K562 (cell line): ENCODE results near the gene PMPCB. TPM values are rescaled to one million over a fixed set of nuclear protein-coding genes. Genes with fewer than 3 reads are reported as not detected.

Experiments used
- BRCA1 ChIP-seq, 2 experiments: fragments of 450-650 bp in 1 of 2; sonication (generic) in 1 of 2; formaldehyde crosslinking in 1 of 2; IDR thresholded peaks; 2 replicates each; pipeline versions ENCODE4 v1.5.0 to v1.6.1; 2017 to 2020; ENCODE audit warnings: mild to moderate bottlenecking in 1 of 2, missing genetic modification reagents in 1 of 2
- CC2D1A ChIP-seq: fragments of 450-650 bp; IDR thresholded peaks from 2 replicates; pipeline ENCODE4 v1.6.1; 2017; ENCODE audit warnings: mild to moderate bottlenecking
- FOXM1 ChIP-seq, 2 experiments: fragments of 450-650 bp in 1 of 2; sonication (generic) in 1 of 2; formaldehyde crosslinking in 1 of 2; IDR thresholded peaks; 2 replicates each; pipeline versions ENCODE4 v1.6.1 to v1.9.0; 2017 to 2022; ENCODE audit warnings: low read depth in 2 of 2, mild to moderate bottlenecking in 2 of 2, missing genetic modification reagents in 1 of 2, moderate library complexity in 1 of 2
- JUND ChIP-seq, 2 experiments: IDR thresholded peaks; 2 replicates in 1 of 2; 3 replicates in 1 of 2; pipeline ENCODE4 v1.6.1; 2011; ENCODE audit warnings: borderline replicate concordance in 2 of 2, low read depth in 2 of 2, low read length in 2 of 2, improper control_type of control experiment in 1 of 2, missing biosample characterization in 1 of 2, missing genetic modification characterization in 1 of 2, missing genetic modification reagents in 1 of 2
- KDM1A ChIP-seq, 2 experiments: fragments of 450-650 bp; IDR thresholded peaks; 2 replicates each; pipeline ENCODE4 v1.6.1; 2016; ENCODE audit warnings: mild to moderate bottlenecking in 2 of 2
- MCM3 ChIP-seq: fragments of 450-650 bp; IDR thresholded peaks from 2 replicates; pipeline ENCODE4 v1.6.1; 2016
- MTF1 ChIP-seq: fragments of 250-450 bp; sonication (Bioruptor Pico); IDR thresholded peaks from 2 replicates; pipeline ENCODE4 v1.9.0; 2021; ENCODE audit warnings: moderate library complexity, mild to moderate bottlenecking, inconsistent platforms, borderline replicate concordance
- PHF20 ChIP-seq: fragments of 450-650 bp; IDR thresholded peaks from 2 replicates; pipeline ENCODE4 v1.6.1; 2018; ENCODE audit not compliant: partially characterized antibody
- PYGO2 ChIP-seq: fragments of 450-650 bp; IDR thresholded peaks from 2 replicates; pipeline ENCODE4 v1.6.1; 2016; ENCODE audit warnings: mild to moderate bottlenecking, missing genetic modification characterization, moderate library complexity, missing compliant biosample characterization
- RB1 ChIP-seq: fragments of 450-650 bp; IDR thresholded peaks from 2 replicates; pipeline ENCODE4 v1.6.1; 2017; ENCODE audit warnings: low read depth, mild to moderate bottlenecking
- RBM15 ChIP-seq: fragments of 200-400 bp; formaldehyde crosslinking; IDR thresholded peaks from 2 replicates; pipeline ENCODE4 v1.6.1; 2018; ENCODE audit warnings: mild to moderate bottlenecking, low read length, moderate library complexity; ENCODE audit not compliant: insufficient read depth
- SAFB ChIP-seq: fragments of 200-400 bp; formaldehyde crosslinking; IDR thresholded peaks from 2 replicates; pipeline ENCODE4 v1.6.1; 2017; ENCODE audit warnings: low read depth, low read length, borderline replicate concordance
- SLC30A9 ChIP-seq: fragments of 250-450 bp; sonication (Bioruptor Pico); IDR thresholded peaks from 2 replicates; pipeline ENCODE4 v1.8.0; 2022; ENCODE audit warnings: mild to moderate bottlenecking, moderate library complexity
- SMAD1 ChIP-seq: fragments of 150-350 bp; IDR thresholded peaks from 2 replicates; pipeline ENCODE4 v1.6.1; 2014; ENCODE audit warnings: low read length, low read depth; ENCODE audit not compliant: partially characterized antibody
- SMARCA4 ChIP-seq: fragments of 450-650 bp; IDR thresholded peaks from 2 replicates; pipeline ENCODE4 v1.6.1; 2016
- SP1 ChIP-seq: sonication (generic); formaldehyde crosslinking; IDR thresholded peaks from 2 replicates; pipeline ENCODE4 v1.8.1; 2022; ENCODE audit warnings: mild to moderate bottlenecking, missing genetic modification reagents
- TEAD1 ChIP-seq, 2 experiments: fragments of 450-650 bp in 1 of 2; sonication (generic) in 1 of 2; formaldehyde crosslinking; IDR thresholded peaks; 2 replicates each; pipeline versions ENCODE4 v1.4.0 to v1.8.0; 2020 to 2022; ENCODE audit warnings: mild to moderate bottlenecking in 2 of 2, missing genetic modification reagents in 1 of 2
- U2AF1 ChIP-seq: fragments of 200-400 bp; formaldehyde crosslinking; optimal IDR thresholded peaks from 2 replicates; pipeline ENCODE3; 2017; ENCODE audit warnings: mild to moderate bottlenecking, low read depth, low read length, moderate library complexity
- ZEB2 ChIP-seq: fragments of 450-650 bp; IDR thresholded peaks from 2 replicates; pipeline ENCODE4 v1.6.1; 2016
- ZNF197 ChIP-seq: fragments of 200-800 bp; sonication (Bioruptor generic); IDR thresholded peaks from 2 replicates; pipeline ENCODE4 v1.6.1; 2016; ENCODE audit warnings: low read depth, missing genetic modification characterization, missing compliant biosample characterization
- ZNF3 ChIP-seq: fragments of 250-450 bp; sonication (Bioruptor Pico); IDR thresholded peaks from 2 replicates; pipeline ENCODE4 v1.5.0; 2021; ENCODE audit warnings: mild to moderate bottlenecking, moderate library complexity
- ZNF766 ChIP-seq: fragments of 200-800 bp; sonication (Bioruptor generic); conservative IDR thresholded peaks from 2 replicates; pipeline ENCODE4 v1.6.1; 2016; ENCODE audit warnings: missing genetic modification characterization, missing compliant biosample characterization
- polyA plus RNA-seq, 8 experiments: library from polyadenylated mRNA; depleted of rRNA in 4 of 8; stranded (reverse) in 5 of 8; unstranded in 3 of 8; fragments of >200 nt; fragmentation: Nextera tagmentation in 2 of 8; fragmentation: Illumina TruSeq in 1 of 8; extraction: Ambion mirVana in 2 of 8; extraction: Trizol in 1 of 8; gene quantifications; 2 replicates each; pipeline versions ENCODE4 v1.2.1 to v1.2.3, GENCODE V29; 2011 to 2014; ENCODE audit warnings: inconsistent platforms in 1 of 8, missing spikeins in 1 of 8
- total RNA-seq, 7 experiments: library from RNA; depleted of rRNA in 6 of 7; stranded (reverse); fragments of >200 nt in 6 of 7; fragmentation: Illumina TruSeq in 2 of 7; extraction: Trizol in 2 of 7; gene quantifications; 2 replicates each; pipeline versions ENCODE4 v1.2.1 to v1.2.3, GENCODE V29; 2011 to 2021; ENCODE audit warnings: low replicate concordance in 1 of 7
- TF ChIP-seq, protein P1 (sequence below), 2 experiments: IDR thresholded peaks; 2 replicates each; pipeline ENCODE4 v1.6.1; 2011; ENCODE audit warnings: borderline replicate concordance in 1 of 2, control low read depth in 1 of 2, low read depth in 1 of 2, low read length in 1 of 2, mild to moderate bottlenecking in 1 of 2, mixed read lengths in 1 of 2, moderate library complexity in 1 of 2; ENCODE audit not compliant: insufficient read depth in 1 of 2, insufficient read length in 1 of 2, poor library complexity in 1 of 2, severe bottlenecking in 1 of 2; ENCODE audit errors: extremely low read depth in 1 of 2
- TF ChIP-seq, protein P2 (sequence below): IDR thresholded peaks from 2 replicates; pipeline ENCODE4 v1.6.1; 2016; ENCODE audit warnings: missing genetic modification characterization, missing compliant biosample characterization
- TF ChIP-seq, protein P3 (sequence below): sonication (generic); formaldehyde crosslinking; IDR thresholded peaks from 2 replicates; pipeline ENCODE4 v1.5.0; 2020; ENCODE audit warnings: missing genetic modification reagents

Gene PMPCB
- total and polyA plus RNA-seq, 9 of the 15 experiments (the other 6 are each of a cell fraction or from before 2014, with no cell fraction given) = 61.2 to 209 (median 105) TPM

DNA sequence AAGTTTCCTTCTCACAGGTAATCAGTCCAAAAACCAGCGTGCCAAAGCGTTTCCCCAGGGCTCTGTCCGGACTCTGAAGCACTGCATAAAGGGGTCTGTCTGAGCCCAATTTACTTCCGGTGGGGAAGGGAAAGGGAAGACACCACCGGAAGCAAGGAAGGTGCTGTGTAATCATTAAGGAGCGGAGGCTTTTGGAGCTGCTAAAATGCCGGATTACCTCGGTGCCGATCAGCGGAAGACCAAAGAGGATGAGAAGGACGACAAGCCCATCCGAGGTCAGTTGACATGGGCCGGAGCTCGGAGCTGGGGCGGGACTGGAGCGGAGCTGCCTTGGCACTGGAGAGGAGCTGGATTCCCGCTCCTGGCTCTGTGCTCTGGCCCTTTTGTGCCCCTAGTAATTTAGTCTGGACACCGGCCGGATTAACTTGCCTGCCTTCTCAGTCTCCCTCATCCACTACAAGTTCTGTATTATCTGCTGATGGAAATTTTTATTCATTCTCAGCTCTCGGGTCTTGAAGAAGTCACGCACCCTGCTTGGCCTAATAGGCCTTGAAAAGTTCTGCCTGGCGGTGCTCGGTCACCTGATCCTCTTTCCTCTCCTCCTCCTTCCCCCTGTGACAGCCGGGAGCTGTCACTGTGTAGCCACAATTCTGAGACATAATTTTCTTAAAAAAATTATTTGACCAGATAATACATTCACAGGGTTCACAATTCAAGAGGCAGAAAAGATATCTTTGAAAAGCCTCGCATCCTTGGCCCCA is 50.5 kb downstream of the PMPCB start, which contains the start of gene PSMC2 (continued):
- TF ChIP-seq SLC30A9 (CRISPR knock-in tag) = no peak
- peak in 1 of 2 experiments; percentile 59; a peak in 1 of 4 replicates for TF ChIP-seq TEAD1 (CRISPR knock-in tag; IDR thresholded peaks at IDR 0.05)
- 0 out of 2 replicates have a peak, but pooled peaks have one; percentile 65 for TF ChIP-seq SP1 (CRISPR knock-in tag)
- TF ChIP-seq MCM3 = no peak
- TF ChIP-seq ZNF197 = no peak
- TF ChIP-seq FOXM1 (IDR thresholded peaks at IDR 0.05; ENCODE audit: low read depth) = no peak
- no peak for TF ChIP-seq FOXM1 (CRISPR knock-in tag; IDR thresholded peaks at IDR 0.05; ENCODE audit: low read depth)
- 0 out of 2 replicates have a peak, but pooled peaks have one; percentile 45 for TF ChIP-seq ZNF766
- no peak for TF ChIP-seq BRCA1 (IDR thresholded peaks at IDR 0.05)
- TF ChIP-seq BRCA1 (CRISPR knock-in tag; IDR thresholded peaks at IDR 0.05) = no peak
- peak; percentile 74 for TF ChIP-seq JUND (IDR thresholded peaks at IDR 0.05; ENCODE audit: borderline replicate concordance, low read depth, low read length)
- peak; percentile 57; the same call in 1 of the 3 replicates for TF ChIP-seq JUND (tag; IDR thresholded peaks at IDR 0.05; ENCODE audit: borderline replicate concordance, low read depth, low read length)
- peak; percentile 89 for TF ChIP-seq ZEB2
- peak; percentile 90 for TF ChIP-seq PHF20
- TF ChIP-seq U2AF1 = no peak
- TF ChIP-seq PYGO2 (tag) = 0 out of 2 replicates have a peak, but pooled peaks have one; percentile 39
- no peak for TF ChIP-seq SAFB
- TF ChIP-seq, protein P1, sequence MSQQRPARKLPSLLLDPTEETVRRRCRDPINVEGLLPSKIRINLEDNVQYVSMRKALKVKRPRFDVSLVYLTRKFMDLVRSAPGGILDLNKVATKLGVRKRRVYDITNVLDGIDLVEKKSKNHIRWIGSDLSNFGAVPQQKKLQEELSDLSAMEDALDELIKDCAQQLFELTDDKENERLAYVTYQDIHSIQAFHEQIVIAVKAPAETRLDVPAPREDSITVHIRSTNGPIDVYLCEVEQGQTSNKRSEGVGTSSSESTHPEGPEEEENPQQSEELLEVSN (IDR thresholded peaks at IDR 0.05; ENCODE audit: borderline replicate concordance in 1 of 2, extremely low read depth in 1 of 2, insufficient read depth in 1 of 2, insufficient read length in 1 of 2, low read depth in 1 of 2, low read length in 1 of 2, poor library complexity in 1 of 2, severe bottlenecking in 1 of 2) = peak in 1 of 2 experiments; percentile 21
- no peak for TF ChIP-seq CC2D1A
- TF ChIP-seq, protein P2, sequence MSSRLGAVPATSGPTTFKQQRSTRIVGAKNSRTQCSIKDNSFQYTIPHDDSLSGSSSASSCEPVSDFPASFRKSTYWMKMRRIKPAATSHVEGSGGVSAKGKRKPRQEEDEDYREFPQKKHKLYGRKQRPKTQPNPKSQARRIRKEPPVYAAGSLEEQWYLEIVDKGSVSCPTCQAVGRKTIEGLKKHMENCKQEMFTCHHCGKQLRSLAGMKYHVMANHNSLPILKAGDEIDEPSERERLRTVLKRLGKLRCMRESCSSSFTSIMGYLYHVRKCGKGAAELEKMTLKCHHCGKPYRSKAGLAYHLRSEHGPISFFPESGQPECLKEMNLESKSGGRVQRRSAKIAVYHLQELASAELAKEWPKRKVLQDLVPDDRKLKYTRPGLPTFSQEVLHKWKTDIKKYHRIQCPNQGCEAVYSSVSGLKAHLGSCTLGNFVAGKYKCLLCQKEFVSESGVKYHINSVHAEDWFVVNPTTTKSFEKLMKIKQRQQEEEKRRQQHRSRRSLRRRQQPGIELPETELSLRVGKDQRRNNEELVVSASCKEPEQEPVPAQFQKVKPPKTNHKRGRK = no peak
- TF ChIP-seq KDM1A (IDR thresholded peaks at IDR 0.05) = no peak
- peak; percentile 39 for TF ChIP-seq SMAD1
- TF ChIP-seq SMARCA4 = no peak
- no peak for TF ChIP-seq RBM15
- no peak for TF ChIP-seq MTF1 (CRISPR knock-in tag)
- TF ChIP-seq ZNF3 (CRISPR knock-in tag) = no peak
- TF ChIP-seq RB1 = no peak; the same call in 1 of the 2 replicates
- TF ChIP-seq, protein P3, sequence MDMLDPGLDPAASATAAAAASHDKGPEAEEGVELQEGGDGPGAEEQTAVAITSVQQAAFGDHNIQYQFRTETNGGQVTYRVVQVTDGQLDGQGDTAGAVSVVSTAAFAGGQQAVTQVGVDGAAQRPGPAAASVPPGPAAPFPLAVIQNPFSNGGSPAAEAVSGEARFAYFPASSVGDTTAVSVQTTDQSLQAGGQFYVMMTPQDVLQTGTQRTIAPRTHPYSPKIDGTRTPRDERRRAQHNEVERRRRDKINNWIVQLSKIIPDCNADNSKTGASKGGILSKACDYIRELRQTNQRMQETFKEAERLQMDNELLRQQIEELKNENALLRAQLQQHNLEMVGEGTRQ = peak; percentile 82
